HG03108 (cell line): Measurements from ENCODE around the gene TMEM234.

Source experiments
- ATAC-seq: cut with Tn5 transposase; IDR thresholded peaks from one replicate; pipeline ENCODE4 v1.9.1; 2021; ENCODE audit warnings: moderate library complexity; ENCODE audit not compliant: unreplicated experiment

The TMEM234 gene

DNA sequence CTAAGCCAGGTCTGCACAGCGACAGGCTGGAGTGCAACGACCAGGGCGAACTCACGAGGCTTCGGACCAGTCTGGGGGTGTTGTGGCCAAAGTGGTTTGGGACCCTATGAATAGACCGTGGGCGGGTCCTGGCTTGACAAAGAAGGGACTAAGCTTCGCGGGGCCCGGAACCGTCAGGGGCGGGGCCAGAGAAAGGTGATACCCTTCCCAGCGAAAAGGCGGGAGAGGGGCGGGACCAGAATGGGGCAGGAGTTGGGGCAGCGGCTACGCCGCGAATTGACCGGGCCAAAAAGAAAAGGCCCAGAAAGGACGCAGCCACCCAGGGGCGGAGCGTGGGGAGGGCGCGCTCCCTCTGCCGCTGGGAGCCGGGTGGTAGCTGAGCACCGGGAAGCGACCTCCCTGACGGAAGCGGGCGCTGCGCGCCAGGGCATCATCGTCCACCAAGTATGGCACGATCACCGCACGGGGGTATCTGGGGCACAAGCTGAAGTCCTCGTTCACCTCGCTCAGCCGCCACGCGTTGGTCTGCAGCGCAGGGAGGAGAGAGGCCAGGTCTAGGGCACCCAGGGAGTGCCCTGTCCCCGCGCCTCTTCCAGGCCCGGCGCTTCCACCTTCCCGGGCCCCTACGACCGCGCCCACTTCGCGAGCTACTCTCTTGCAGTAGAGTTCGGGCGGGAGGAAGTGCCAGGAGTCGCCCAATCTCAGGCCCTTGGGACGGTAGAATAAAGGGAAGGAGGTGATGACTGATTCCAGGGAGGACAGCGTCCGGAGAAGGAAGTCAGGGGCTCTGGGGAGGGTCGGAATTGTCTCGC is 18.2 kb upstream of the TMEM234 start:
- no peak for ATAC-seq

DNA sequence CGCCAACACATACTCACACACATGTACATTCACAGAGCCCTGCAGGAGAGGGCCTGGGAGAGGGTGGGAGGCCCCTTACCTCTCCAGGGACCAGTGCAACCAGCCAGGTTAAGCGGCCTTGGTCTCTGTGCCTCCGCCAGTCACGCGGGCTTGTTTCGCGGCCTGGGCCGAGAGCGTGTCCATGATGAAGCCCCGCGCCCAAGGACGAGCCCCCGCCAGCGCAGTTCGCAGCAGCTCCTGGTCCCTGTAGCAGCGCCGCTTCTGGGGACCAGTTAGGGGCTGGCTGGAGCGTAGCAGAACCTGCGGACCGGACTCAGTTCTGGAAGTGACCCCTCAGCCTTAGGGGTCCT is 17.6 kb upstream of the TMEM234 start:
- no peak for ATAC-seq

DNA sequence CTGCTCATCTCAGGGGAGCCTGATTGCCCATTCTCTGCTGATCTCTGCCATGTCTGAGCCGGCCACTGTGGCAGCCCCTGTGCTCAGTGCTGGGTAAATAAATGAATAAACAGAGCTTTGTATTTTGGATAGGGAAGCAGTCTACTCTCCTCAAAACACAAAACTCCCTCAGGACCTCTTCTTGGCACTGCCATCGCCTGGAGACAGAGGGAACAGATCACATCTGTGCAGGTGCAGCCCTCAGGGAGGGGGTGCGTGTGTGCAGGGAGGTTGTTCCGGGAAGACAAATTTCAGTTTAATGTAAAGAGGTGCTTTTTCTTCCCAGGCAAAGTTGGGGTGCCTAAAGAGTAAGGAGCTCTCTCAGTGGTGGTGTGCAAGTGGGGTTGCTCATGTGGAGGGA is 17.2 kb upstream of the TMEM234 start:
- no peak for ATAC-seq

DNA sequence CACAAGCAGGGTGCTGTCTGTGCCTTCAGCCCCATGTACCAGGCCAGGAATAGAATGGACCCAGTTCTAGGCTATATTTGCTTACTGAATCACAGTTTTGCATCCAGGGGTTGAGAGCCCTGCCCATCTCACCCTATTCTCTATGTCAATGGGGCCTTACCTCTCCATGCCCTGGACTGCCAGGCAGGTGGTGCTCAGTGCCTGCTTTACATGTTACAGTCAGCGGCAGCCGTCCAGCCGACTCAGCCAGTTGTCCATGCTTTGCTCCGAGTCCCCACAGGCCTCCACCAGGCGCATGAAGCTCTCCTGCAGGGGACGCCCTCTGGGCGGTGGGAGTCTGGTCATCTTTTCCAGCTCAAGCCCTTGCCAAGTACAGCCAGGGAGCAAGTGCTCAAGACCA is 12.6 kb upstream of the TMEM234 start:
- no peak for ATAC-seq

DNA sequence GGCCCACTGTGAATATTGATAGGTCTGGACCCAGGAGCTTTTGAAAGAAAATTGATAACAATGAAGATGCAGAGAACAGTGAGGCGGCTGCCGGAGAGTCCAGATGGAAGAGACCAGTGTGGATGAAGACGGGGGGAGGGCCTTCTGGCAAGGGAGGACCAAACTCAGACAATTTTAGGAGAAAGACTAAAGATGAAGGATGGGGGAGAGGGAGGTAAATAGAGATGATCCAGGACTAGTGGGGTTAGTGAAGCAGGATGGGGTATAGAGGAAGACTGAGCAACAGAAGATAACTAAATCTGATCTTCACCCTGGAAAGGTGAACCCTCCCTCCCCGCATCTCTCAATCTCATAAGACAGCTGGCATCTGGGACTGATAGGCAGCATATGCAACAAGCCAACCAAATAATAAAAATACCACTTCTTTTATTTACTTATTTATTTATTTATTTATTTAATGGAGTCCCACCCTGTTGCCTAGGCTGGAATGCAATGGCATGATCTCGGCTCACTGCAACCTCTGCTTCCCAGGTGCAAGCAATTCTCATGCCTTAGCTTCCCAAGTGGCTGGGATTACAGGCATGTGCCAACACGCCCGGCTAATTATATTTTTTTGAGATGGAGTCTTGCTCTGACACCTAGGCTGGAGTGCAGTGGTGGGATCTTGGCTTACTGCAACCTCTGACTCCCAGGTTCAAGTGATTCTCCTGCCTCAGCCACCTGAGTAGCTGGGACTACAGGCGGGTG is 10.6 kb upstream of the TMEM234 start:
- no peak for ATAC-seq

DNA sequence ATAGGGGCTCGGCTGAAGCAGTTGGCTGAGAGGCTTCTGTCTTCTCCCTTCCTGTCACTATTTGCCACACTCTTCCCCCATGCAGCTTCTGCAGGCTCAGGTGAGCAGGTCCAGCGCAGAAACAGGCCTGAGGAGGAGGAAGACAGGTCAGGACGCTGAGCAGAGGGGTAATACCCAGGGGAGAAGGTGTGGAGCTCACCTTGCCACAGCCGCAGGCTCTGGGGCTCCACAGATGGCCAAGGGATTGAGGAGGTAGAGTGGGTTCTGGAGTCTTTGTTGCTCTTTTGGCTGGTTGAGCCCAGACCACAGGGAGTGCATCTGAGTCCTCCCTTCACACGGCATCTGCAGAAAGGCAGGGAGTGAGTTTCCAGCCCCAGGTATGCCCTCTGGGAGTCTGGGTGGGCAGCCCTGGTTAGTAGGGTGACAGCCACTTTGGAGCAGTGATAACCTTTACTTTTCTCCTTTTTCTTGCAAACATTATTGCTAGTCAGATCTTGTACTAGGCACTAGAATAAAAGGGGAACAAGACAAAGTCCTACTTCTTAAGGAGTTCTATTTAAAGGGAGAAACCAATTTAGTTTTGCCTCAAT is 9.8 kb upstream of the TMEM234 start:
- no peak for ATAC-seq

DNA sequence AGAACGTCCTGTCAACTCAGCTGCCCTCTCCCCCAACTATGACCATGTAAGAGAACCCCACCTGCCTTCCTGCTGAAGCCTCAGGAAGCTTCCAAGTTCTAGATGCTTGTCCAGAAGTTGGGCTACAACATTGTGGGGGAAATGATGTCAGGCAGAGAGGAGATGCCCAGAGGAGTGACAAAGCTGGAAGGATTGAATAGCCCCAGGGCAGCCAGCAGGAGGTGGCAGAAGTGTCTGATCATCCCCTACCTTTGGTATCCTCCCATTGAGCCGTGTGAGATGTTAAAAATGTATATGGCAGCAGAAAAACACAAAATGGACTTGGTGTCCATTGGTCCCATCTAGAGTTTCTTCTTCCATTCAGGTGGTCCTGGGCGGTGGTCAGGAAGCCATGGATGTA is 6.6 kb upstream of the TMEM234 start:
- no peak for ATAC-seq

DNA sequence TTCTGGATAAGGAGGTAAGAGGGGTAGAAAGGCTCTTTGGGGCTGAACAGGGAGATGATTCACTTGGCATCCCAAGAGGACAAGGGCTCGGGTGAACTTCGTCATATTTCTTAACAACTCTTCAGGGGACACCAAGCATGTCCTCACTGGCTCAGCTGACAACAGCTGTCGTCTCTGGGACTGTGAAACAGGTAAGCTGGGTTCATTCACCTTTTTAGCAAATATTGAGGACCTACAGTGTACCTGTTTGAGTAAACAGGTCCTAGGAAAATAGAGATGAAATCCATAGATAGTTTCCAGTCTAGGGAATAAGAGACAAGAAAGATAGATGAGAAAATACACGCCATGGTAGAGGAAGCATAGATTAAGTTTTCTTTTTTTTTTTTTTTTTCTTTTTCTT is 2.1 kb upstream of the TMEM234 start:
- no peak for ATAC-seq

DNA sequence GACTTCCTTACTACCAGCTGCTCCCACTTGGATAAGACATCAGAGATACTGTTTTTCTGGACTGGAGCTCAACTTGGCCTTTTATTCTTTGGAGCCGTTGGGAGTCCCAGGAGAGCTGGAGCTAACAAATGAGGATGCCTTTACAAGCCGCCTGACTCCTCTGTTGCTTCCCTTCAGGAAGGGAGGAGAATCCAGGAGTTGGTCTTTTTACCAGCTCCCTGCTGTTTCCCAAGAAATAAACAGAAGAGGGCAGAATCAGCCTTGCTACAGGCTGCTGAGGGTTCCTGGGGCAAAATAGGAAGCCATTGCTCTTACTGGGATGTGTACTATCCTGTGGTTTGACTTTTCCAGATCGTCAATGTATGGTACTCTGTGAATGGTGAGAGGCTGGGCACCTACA is 1.5 kb upstream of the TMEM234 start:
- no peak for ATAC-seq

DNA sequence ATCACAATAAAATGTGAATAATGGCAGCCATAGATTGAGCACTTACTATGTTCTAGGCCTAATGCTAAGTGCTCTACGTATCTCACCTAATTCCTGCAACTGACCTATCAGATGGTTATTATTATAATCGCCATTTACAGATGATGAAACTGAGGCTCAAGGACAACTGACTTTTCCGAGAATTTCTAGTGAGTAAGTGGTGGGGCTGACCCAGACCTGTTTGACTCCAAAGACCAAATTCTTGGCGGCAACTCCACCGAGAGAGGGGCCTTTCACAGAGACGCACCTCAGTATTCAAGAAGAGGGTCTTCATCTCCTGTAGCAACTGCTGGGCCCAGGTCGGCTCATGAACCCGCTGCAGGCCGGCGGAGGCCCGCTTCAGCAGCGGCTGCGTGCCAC is 573 bp downstream of the TMEM234 start:
- ATAC-seq, result no peak

DNA sequence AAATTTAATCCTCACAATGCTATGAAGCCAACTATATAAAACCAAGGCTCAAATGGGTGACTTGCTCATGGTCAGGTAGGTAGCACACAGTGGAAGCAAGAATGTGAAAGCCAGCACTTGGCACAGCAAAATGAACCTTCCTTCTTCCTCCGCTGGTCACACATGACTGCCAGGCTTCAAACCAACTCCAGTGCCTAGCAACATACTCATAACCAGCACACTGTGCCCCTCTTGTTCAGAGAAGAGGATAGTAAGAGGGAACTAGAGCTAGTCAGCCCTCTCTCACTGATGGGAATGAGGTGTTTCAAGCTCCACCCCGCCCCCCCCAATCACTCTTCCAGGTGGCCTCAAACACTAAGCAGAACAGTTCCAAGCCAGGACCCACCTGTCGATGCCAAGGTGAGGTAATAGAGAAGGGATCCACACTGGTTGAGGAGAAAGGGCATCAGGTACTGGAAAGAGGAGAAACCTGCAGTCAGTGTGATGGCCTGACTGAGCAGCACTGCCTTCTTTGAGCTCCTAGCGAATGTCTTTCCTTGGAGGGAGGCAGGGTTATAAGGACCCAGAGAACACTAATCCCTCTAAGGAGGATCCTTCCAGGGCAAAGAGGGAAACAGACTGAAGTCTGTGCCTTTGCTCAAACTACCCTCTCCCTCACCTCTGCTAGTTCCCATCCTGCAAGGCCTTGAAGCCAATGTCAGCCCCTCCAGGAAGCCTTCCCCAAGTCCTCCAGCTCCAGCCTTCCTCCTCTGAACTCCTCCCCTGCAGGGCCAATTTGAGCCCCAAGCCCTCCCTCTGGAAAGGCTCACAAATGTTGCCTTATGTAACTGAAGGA is 1.2 kb downstream of the TMEM234 start:
- ATAC-seq, result no peak

DNA sequence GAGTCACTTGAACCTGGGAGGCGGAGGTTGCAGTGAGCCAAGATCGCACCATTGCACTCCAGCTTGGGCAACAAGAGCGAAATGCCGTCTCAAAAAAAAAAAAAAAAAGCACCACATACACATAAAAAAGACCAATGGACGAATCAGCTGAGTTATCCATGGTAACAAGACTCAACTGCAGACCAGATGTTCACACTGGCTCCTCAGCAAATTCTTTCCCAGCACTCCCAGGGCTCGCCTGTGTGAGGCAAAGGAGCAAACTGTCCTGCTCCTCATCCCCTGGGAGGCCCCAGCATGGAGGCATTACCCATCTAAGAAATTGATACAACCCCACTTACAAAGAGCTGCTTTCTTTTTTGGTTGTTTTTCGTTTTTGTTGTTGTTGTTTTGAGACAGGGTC is 3.1 kb downstream of the TMEM234 start:
- ATAC-seq, result no peak

DNA sequence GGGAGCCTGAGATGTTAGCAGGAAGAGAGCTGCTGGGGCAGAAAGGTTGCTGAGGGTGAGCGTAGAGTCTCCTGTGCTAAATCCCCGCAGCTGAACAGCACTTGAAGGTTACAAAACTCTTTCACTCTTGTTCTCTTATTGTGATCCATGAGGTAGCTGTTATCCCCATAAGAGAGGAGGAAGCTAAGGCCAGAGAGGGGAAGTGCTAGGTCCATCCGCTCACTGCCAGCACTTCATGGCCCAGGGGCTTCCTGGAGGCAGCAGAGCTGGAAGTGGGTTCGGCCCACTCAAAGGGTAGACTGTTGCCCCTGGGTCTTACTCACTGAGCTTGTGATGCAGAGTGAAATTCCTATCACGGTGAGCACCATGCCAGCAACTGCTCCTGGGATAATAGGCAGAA is 5.6 kb downstream of the TMEM234 start:
- ATAC-seq, result no peak

DNA sequence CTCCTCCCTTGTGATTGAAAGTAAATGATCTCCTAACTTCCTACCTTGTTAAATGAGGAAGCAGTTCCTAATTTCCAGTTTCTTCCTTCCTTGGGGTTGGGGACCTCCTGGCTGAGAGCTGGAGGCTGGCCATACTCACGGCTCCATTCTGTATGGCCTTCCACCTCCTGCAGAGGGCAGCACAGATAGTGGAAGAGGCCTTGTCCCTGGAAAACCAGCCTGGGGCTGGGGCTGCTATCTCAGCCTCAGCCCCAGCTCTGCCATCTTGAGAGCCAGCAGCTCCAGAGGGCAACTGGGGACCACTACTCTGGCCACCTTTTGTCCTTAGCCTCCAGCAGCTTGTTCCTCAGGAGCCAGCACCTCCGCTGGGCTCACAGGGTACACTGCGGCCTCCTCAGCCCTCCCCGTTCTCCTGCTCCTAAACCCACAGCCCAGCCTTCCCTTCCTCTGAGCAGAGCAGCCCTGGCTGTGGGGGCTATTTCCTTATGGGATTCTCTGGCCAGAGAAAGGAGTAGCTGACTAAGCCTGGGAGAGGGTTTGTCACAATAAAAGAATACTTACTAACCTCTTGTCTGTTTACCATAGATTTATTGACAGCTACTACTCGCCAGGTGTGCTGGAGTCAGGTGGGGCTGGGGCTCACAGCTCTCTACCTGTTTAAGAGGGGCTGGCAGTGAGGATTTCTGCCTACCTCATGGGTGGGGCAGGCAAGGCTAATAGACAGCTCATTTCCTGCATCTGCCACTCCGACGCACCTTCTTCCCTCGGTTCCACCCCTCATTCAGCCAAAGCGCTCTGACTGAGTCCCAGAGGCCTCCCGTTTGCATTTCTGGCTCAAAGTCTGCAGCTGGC is 6.3 kb downstream of the TMEM234 start:
- no peak for ATAC-seq

DNA sequence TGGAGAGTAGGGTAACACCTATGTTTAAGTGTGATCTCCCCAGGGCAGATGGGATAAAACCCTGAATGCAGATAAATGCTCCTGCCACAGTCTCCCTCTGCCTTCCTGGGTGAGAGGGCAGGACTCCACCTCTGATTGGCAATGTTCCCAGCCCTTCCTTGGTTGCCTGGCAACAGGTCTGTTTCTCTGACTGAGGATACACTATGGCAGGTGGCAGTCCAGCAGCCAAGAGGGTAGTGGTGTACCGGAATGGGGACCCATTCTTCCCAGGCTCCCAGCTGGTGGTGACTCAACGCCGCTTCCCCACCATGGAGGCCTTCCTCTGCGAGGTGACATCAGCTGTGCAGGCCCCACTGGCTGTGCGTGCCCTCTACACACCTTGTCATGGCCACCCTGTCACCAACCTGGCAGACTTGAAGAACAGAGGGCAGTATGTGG is 13.2 kb downstream of the TMEM234 start, which contains the start of gene DCDC2B:
Gene DCDC2B (plus strand): TSS at position 199 of the 438 bp plus-strand sequence. CDS start 5 bp downstream, at position 204.
- ATAC-seq, result no peak

DNA sequence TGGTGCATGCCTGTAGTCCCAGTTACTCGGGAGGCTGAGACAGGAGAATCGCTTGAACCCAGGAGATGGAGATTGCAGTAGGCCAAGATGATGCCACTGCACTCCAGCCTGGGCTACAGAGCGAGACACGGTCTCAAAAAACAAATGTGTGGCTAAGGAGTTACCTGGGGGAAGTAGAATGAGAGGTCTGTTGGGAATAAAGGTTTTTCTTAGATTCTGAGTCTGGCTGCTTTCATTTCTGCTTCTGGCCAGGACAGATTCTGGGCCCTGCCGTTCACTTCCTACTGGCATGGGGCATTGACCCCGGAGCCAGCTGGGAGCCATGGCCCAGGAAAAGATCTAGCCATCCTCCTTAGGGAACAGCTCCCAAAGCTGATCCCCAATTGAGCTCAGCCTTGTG is 13.7 kb downstream of the TMEM234 start:
- ATAC-seq, result no peak

DNA sequence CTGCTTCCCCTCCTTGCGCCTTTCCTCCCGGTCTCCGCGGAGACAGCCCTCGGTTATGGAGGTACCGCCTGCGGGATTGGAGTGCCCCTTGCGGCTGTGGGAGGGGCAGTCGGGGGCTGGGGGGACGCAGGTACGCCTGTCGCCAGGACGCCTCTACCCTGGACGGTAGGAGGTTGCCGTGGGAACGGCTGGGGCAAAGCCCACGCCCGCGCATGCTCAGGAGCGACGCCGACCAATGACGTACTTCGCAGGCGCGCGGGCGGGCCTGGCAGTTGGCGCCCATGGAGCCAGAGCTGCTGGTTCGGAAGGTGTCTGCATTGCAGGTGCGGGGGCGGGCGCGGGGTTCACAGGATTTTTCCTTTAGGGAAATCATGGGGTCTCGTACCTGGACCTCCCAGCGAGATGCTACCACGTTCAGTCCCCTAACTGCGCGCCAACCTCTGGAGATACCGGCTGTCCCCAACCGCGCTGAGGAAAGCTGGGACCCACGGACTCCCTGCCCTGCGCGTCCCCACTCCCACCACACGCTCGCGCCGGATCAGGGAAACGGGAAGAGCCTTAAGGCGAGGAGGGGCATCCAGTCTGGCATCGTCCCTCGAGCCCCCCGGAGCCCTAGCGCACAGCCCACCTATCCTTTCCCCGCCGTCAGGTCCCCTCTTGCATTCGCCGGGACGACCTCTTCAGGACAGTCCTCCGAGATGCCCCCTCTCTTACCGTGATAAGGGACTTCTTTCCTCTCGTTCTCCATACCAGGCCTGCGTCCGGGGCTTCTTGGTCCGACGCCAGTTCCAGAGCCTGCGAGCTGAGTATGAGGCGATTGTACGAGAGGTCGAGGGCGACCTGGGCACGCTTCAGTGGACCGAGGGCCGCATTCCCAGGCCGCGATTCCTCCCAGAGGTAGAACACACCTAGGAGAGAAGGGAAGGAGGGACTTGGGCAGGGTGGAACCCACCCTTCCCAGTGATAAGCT is 16.5 kb downstream of the TMEM234 start, which contains the start of gene IQCC:
Gene IQCC (plus strand): TSS at position 271 of the 970 bp plus-strand sequence. CDS start 11 bp downstream, at position 282.
- ATAC-seq, result peak; percentile 39

DNA sequence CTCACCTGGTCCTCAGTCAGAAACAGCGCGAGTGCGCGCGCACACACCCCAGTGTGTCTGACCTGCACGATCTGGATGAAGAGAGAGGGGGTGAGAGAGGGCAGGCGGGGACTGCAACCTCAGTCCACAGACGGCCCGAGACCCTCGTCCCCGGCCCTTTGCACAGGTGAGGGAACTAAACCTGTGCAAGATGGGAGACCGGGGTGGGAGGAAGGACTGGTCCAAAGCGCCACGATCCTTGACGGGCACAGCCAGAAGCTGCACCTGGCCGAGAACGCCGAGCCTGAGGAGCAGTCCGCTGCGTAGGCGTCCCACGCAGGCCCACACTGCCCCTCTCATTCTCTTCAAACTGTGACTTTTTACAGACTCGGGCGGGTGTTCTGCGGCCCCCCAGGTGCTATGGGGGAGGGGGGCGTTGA is 17.2 kb downstream of the TMEM234 start:
- no peak for ATAC-seq
